ENCODE measurements around the gene TANK.
A peak's percentile ranks its signal among the peaks of the same experiment; 100 is the strongest.

The TANK gene

GRCh38 chr2:161233858-161234431 lies 73.7 kb downstream of the TANK start:
- Histone ChIP-seq H3K9ac (ENCODE audit: low read length) (no peak overlapping the region), H3K79me2 (ENCODE audit: insufficient read depth, low read length) (no peaks in the 10 kb centered on the region), H3K27me3 (ENCODE audit: low read length) (no peaks in the 10 kb centered on the region), H3K9me2 (replicated peaks; ENCODE audit: insufficient read depth, low read length) (no peaks in the 10 kb centered on the region), H3K4me3 (ENCODE audit: insufficient read depth, low read length, poor library complexity, severe bottlenecking) (no peak overlapping the region), H3K36me3 (ENCODE audit: low read length) (peaks cover 21% of the 10 kb centered on the region; the same call in 1 of the 2 replicates), H3F3A (ENCODE audit: insufficient read depth) (peaks cover 7% of the 10 kb centered on the region; the same call in 1 of the 2 replicates), H3K27ac (ENCODE audit: low read depth, low read length) (no peak overlapping the region), H2AFZ (ENCODE audit: low read depth, low read length, severe bottlenecking) (no peak overlapping the region), H3K4me2 (ENCODE audit: low read depth, low read length, poor library complexity, severe bottlenecking) (no peak overlapping the region), H3K9me3 (ENCODE audit: insufficient read depth, low read length) (no peaks in the 10 kb centered on the region), H4K20me1 (ENCODE audit: low read depth, low read length) (peaks cover 7% of the 10 kb centered on the region; the same call in 1 of the 2 replicates)
- no peak for TF ChIP-seq CTCF (IDR thresholded peaks at IDR 0.05; ENCODE audit: insufficient read depth, low read length, poor library complexity, severe bottlenecking)
- no peak for TF ChIP-seq EZH2phosphoT487 (conservative IDR thresholded peaks at IDR 0.05; ENCODE audit: low read length)

GRCh38 chr2:161234627-161235026 lies 74.4 kb downstream of the TANK start:
- Histone ChIP-seq H3K9me2 (replicated peaks; ENCODE audit: insufficient read depth, low read length) (no peaks in the 10 kb centered on the region), H3K4me2 (ENCODE audit: low read depth, low read length, poor library complexity, severe bottlenecking) (no peak overlapping the region), H4K20me1 (ENCODE audit: low read depth, low read length) (peaks cover 7% of the 10 kb centered on the region; the same call in 1 of the 2 replicates), H3K4me3 (ENCODE audit: insufficient read depth, low read length, poor library complexity, severe bottlenecking) (no peak overlapping the region), H3F3A (ENCODE audit: insufficient read depth) (peaks cover 8% of the 10 kb centered on the region; the same call in 1 of the 2 replicates), H3K79me2 (ENCODE audit: insufficient read depth, low read length) (no peaks in the 10 kb centered on the region), H3K9me3 (ENCODE audit: insufficient read depth, low read length) (no peaks in the 10 kb centered on the region), H2AFZ (ENCODE audit: low read depth, low read length, severe bottlenecking) (no peak overlapping the region), H3K9ac (ENCODE audit: low read length) (no peak overlapping the region), H3K27ac (ENCODE audit: low read depth, low read length) (no peak overlapping the region), H3K27me3 (ENCODE audit: low read length) (no peaks in the 10 kb centered on the region), H3K36me3 (ENCODE audit: low read length) (peaks cover 21% of the 10 kb centered on the region; the same call in 1 of the 2 replicates)
- TF ChIP-seq EZH2phosphoT487 (conservative IDR thresholded peaks at IDR 0.05; ENCODE audit: low read length) (no peak), CTCF (IDR thresholded peaks at IDR 0.05; ENCODE audit: insufficient read depth, low read length, poor library complexity, severe bottlenecking) (no peak)

- peaks cover 12% of the 10 kb centered on the region; the same call in 1 of the 2 replicates for H3K36me3 ChIP-seq (ENCODE audit: low read length)
- peak overlapping the region; percentile 44; the same call in 1 of the 2 replicates for H3K9ac ChIP-seq (ENCODE audit: low read length)
- H3K4me3 ChIP-seq (ENCODE audit: insufficient read depth, low read length, poor library complexity, severe bottlenecking): peak overlapping the region; percentile 55
- H3K4me2 ChIP-seq (ENCODE audit: low read depth, low read length, poor library complexity, severe bottlenecking): peak overlapping the region; percentile 97
- no peaks in the 10 kb centered on the region for H3K9me3 ChIP-seq (ENCODE audit: insufficient read depth, low read length)
- H2AFZ ChIP-seq (ENCODE audit: low read depth, low read length, severe bottlenecking): peak overlapping the region; percentile 83
- H4K20me1 ChIP-seq (ENCODE audit: low read depth, low read length): peaks cover 7% of the 10 kb centered on the region; the same call in 1 of the 2 replicates
- TF ChIP-seq CTCF (IDR thresholded peaks at IDR 0.05; ENCODE audit: insufficient read depth, low read length, poor library complexity, severe bottlenecking) (no peak), EZH2phosphoT487 (conservative IDR thresholded peaks at IDR 0.05; ENCODE audit: low read length) (no peak)
- peaks cover 13% of the 10 kb centered on the region; the same call in 1 of the 2 replicates for H3F3A ChIP-seq (ENCODE audit: insufficient read depth)
- H3K27me3 ChIP-seq (ENCODE audit: low read length): no peaks in the 10 kb centered on the region
- H3K27ac ChIP-seq (ENCODE audit: low read depth, low read length): no peak overlapping the region
- no peaks in the 10 kb centered on the region for H3K9me2 ChIP-seq (replicated peaks; ENCODE audit: insufficient read depth, low read length)
- H3K79me2 ChIP-seq (ENCODE audit: insufficient read depth, low read length): no peaks in the 10 kb centered on the region
Observed at GRCh38 chr2:161237392-161238264, 77.4 kb downstream of the TANK start.

Measured in SU-DHL-6 (cell line).